Astrocyte of the cerebellum (primary cell): ENCODE measurements around the gene FAM131B.

ENCODE experiments used
- DNase-seq: peaks from one replicate; pipeline ENCODE4 v3.0.0-alpha.2; 2011; ENCODE audit warnings: low read depth
- H3K4me3 ChIP-seq: 2 replicates; pipeline ENCODE4 v1.5.1; 2011; ENCODE audit warnings: mild to moderate bottlenecking, low read depth, low read length, moderate library complexity
- in situ Hi-C: cut with HindIII; loops from 2 replicates; pipeline ENCODE4 v1.10.0; 2017; ENCODE audit warnings: low sequenced_read_pairs
- TF ChIP-seq, protein P1 (sequence below): IDR thresholded peaks from 2 replicates; pipeline ENCODE4 v1.5.1; 2012; ENCODE audit warnings: low read length, low read depth, moderate library complexity, mild to moderate bottlenecking; ENCODE audit errors: missing control alignments

FAM131B gene

DNA sequence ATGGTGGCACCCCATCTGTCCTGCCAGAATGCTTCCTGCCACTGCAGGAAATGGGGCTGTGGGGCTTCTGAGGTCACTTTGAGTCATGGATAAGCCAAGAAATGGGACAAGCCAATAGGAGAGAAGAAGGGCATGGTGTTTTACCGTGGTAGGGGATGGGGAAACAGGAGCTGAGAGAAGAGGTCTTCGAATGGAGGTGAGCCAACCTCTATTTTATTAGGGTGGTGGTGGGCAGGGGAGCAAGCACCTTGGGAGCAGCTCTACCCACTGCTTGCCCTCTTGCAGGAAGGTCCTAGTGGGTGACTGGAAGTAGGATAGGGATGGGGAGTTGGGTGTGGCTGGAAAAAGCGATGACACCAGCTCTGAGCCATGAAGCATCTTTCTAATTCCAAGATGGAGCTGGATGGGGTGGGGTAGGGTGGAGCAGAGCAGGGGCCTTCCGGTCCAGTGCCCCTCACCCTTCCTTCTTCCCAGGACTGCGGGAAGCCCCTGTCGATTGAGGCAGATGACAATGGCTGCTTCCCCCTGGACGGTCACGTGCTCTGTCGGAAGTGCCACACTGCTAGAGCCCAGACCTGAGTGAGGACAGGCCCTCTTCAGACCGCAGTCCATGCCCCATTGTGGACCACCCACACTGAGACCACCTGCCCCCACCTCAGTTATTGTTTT lies 27.7 kb upstream of the FAM131B start:
- no peak for DNase-seq
- TF ChIP-seq, protein P1, sequence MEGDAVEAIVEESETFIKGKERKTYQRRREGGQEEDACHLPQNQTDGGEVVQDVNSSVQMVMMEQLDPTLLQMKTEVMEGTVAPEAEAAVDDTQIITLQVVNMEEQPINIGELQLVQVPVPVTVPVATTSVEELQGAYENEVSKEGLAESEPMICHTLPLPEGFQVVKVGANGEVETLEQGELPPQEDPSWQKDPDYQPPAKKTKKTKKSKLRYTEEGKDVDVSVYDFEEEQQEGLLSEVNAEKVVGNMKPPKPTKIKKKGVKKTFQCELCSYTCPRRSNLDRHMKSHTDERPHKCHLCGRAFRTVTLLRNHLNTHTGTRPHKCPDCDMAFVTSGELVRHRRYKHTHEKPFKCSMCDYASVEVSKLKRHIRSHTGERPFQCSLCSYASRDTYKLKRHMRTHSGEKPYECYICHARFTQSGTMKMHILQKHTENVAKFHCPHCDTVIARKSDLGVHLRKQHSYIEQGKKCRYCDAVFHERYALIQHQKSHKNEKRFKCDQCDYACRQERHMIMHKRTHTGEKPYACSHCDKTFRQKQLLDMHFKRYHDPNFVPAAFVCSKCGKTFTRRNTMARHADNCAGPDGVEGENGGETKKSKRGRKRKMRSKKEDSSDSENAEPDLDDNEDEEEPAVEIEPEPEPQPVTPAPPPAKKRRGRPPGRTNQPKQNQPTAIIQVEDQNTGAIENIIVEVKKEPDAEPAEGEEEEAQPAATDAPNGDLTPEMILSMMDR = no peak
- in situ Hi-C loops = no loop called here
- H3K4me3 ChIP-seq = no peak overlapping the region

DNA sequence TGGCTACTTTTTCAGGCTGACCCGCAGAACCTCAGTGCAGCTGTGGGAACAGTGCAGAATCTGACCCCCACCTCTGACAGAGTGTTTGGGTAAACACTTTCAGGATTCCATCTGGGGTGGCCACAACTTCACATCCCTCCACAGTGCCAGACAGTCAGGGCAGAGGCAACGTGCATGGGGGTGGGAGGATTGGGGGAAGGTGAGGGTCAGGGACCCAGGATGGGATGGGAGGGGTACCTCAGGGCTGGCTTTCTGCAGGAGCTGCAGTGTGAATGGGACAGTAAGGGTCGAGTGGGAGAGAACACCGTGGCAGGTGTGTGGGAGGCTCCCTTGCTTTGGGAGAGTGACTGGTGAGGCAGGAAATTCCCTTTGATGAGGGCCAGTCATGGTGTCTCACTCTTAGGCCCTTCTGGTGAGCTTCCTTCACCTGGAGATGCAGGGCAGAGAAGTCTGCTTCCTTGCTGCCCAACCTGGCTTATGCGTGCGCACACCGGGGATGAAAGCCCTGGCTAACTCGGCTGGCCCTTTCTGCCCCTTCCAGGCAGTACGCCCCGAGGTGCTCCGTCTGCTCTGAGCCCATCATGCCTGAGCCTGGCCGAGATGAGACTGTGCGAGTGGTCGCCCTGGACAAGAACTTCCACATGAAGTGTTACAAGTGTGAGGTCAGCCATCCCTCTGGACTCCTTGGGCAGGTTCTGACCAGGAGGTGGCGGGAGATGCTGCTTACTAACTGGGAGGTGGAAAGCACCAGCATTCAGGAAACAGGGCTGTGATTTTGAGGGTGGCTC lies 27.0 kb upstream of the FAM131B start:
- TF ChIP-seq, protein P1 = no peak
- DNase-seq = no peak
- H3K4me3 ChIP-seq = no peak overlapping the region
- in situ Hi-C loops = no loop called here

DNA sequence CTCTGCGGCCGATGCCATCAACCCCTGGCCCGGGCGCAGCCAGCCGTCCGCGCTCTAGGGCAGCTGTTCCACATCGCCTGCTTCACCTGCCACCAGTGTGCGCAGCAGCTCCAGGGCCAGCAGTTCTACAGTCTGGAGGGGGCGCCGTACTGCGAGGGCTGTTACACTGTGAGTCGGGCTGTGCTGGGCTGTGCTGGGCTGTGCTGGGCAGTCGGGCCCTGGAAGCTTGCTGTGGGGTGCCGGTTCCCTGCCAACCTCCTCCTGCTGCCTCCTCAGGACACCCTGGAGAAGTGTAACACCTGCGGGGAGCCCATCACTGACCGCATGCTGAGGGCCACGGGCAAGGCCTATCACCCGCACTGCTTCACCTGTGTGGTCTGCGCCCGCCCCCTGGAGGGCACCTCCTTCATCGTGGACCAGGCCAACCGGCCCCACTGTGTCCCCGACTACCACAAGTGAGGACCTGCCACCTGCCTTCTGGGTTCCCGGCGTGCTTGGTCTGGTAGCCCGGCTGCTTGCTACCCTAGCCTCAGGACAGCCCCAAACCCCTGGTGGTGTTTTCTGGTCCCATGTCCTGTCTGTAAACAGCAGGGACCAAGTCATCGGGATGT lies 26.1 kb upstream of the FAM131B start:
- no peak overlapping the region for H3K4me3 ChIP-seq
- in situ Hi-C loops = no loop called here
- DNase-seq = no peak
- TF ChIP-seq, protein P1 = no peak

DNA sequence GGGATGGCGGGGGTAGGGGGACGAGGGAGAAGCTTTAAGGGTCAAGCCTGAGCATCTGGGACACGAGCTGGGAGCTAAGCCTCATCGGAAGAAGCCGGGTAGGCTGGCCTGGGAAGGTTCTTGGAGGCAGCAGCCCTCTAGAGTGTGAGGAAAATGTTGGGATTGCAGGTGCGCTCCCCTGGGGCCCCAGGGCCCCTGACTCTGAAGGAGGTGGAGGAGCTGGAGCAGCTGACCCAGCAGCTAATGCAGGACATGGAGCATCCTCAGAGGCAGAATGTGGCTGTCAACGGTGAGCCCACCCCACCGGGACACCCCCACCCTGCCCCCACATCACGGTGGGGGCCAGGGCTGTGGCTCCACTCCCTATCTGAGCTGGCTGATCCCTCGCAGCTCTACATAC lies 25.5 kb upstream of the FAM131B start:
- in situ Hi-C loops = no loop called here
- no peak overlapping the region for H3K4me3 ChIP-seq
- TF ChIP-seq, protein P1 = no peak
- no peak for DNase-seq

DNA sequence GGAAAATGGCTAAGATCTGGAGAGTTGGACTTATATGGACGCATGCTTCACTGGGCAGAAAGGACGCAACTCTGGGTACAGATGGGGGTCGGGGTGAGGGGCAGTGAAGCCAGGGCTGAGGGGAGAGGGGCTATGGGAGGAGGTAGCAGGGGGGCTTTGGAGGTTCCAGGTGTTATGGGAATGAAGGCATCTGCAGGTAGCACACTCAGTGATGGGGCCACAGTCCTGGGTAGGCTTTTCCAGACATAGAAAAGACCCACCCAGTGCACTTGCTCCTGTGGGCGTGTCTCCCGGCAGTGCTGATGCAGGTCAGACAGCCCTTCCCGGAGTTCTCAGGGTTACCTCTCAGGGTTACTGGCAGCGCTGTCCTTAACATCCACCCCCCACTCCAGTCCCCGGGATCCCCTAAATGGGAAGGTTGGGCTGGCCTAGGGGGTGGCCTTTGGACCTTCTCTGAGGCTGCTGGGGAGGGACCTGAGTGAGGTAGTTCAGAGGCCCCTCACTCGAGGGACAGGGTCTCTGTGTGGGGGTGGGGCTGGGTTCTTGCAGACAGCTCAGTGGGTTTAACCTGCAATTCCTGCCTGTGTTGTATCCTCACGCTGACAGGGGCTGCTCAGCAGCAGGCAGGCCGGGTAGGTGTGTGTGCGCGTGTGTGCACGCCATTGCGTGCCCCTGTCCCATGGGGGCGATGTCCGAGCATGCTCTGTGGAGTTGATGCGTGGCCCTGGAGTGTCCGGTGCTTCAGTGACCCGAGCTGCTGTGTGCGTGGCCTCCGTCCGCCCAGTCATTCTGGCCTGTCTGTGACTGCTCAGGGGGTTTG lies 24.9 kb upstream of the FAM131B start:
- in situ Hi-C loops = no loop called here
- H3K4me3 ChIP-seq = no peak overlapping the region
- TF ChIP-seq, protein P1 = peak; percentile 12
- no peak for DNase-seq
